Sigmoid colon (tissue), 3 donors: Measurements from ENCODE around the gene INO80B.

Experiments used
- CTCF ChIP-seq, 4 experiments: fragments of 450-650 bp in 3 of 4; fragments of 200-600 bp in 1 of 4; IDR thresholded peaks; one replicate each; pipeline ENCODE4 v1.5.1; 2016 to 2019; ENCODE audit warnings: antibody characterized with exemption in 4 of 4, mild to moderate bottlenecking in 3 of 4, moderate library complexity in 2 of 4
- POLR2A ChIP-seq, 2 donors: fragments of 450-650 bp; IDR thresholded peaks; one replicate each; pipeline ENCODE4 v1.6.1; 2016; ENCODE audit warnings: antibody characterized with exemption in 2 of 2, mild to moderate bottlenecking in 2 of 2, moderate library complexity in 2 of 2

GRCh38 chr2:74417197-74417596 lies 37.7 kb upstream of the INO80B start:
- no peak for TF ChIP-seq CTCF (IDR thresholded peaks at IDR 0.05)
- TF ChIP-seq POLR2A (IDR thresholded peaks at IDR 0.05) = no peak
